ENCODE results near the gene CLRN1.

DNA sequence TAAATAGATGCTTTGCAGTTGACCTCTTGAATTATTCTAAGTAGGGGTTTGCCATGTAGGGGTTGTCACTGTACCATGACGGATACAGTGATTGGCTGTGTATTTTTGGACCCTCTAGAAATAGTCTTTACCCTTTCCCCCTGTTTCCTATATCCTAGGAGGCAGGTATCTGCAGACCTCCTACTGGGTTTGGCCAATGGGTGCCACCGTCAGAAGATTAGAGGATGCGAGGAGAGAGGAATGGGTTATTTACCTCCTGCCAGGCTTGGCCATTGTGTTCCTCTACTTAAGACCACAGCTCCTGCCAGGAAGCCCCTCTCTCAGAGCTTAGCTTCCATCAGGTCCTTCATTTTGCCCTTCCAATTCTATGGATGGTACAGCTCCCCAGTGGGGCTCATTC lies 40.2 kb upstream of the CLRN1 start:
- no peak for TF ChIP-seq POLR2A (IDR thresholded peaks at IDR 0.05)
- TF ChIP-seq, protein P1, sequence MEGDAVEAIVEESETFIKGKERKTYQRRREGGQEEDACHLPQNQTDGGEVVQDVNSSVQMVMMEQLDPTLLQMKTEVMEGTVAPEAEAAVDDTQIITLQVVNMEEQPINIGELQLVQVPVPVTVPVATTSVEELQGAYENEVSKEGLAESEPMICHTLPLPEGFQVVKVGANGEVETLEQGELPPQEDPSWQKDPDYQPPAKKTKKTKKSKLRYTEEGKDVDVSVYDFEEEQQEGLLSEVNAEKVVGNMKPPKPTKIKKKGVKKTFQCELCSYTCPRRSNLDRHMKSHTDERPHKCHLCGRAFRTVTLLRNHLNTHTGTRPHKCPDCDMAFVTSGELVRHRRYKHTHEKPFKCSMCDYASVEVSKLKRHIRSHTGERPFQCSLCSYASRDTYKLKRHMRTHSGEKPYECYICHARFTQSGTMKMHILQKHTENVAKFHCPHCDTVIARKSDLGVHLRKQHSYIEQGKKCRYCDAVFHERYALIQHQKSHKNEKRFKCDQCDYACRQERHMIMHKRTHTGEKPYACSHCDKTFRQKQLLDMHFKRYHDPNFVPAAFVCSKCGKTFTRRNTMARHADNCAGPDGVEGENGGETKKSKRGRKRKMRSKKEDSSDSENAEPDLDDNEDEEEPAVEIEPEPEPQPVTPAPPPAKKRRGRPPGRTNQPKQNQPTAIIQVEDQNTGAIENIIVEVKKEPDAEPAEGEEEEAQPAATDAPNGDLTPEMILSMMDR (IDR thresholded peaks at IDR 0.05), result no peak
- no peak for TF ChIP-seq POLR2AphosphoS5 (IDR thresholded peaks at IDR 0.05)
